ENCODE measurements around the gene FBXW4. TPM values are rescaled to one million over a fixed set of nuclear protein-coding genes. Genes with fewer than 3 reads are reported as not detected.

FBXW4 gene
- total and polyA plus RNA-seq, 4 donors = 65.2 to 99.9 (median 73.0) TPM

- DNase-seq (peak in 1 of 2 donors; percentile 33), ATAC-seq (ENCODE audit: low FRiP score) (no peak)
- Histone ChIP-seq H3K9me3 (ENCODE audit: control insufficient read depth, low read length) (peaks cover 3% of the 10 kb centered on the region), H3K36me3 (ENCODE audit: control insufficient read depth in 1 of 2, insufficient read depth in 2 of 2, low read length in 1 of 2) (no peaks in the 10 kb centered on the region), H3K27ac (ENCODE audit: low read depth in 1 of 2, low read length in 2 of 2) (no peak overlapping the region), H3K27me3 (ENCODE audit: control insufficient read depth in 1 of 2, insufficient read depth in 2 of 2, low read length in 1 of 2) (no peaks in the 10 kb centered on the region), H3K4me3 (ENCODE audit: low read length in 2 of 2) (no peak overlapping the region), H3K4me1 (ENCODE audit: control insufficient read depth in 1 of 2, insufficient read depth in 2 of 2, low read length in 2 of 2) (no peaks in the 10 kb centered on the region)
- 87 to 90% methylated on average over 3 of the region's 3 CpGs for WGBS, 2 donors
- intact Hi-C loops (cut with DNase I) = no loop called here
Observed at GRCh38 chr10:101575091-101575490, 119.9 kb downstream of the FBXW4 start.

DNA sequence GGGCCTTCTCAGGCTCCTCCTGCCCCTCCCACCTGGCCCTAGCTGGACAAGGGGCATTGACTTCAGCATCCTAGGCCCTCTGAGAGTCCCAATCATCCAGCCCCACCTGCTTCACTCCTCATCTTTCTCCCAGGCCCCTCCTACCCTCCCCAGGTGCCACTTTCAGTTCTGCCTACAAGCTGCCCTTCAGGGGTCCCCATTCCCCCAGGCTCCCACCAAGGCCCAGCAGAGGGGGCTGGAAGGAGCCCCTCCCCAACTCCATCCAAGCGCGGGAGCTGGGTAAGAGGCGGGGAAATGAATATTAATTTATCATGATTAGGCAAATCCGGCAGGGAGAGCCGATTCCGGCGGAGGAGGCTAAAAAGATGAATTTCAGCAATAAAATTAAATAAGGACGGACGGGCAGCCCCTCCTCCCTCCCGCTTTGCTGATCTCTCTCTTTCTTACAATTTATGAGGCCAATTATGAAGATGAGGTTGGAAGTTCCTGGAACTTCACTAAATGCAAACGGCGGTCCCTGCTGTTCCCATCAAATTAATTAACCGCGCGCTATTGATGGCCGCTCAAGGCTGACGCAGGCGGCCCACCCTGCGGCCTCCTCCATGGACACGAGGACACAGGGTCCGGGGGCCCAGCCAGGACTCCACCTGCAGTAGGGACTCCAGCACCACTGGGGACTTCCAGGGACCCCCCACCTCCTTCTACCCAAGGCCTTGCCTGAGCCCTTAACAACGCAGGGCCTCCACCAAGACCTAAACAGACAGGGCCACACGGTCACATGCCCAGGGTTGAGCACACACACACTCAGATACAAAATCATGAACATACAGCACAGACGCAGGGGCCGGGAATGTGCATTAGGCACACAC lies 120.9 kb downstream of the FBXW4 start:
- DNase-seq (no peak), ATAC-seq (ENCODE audit: low FRiP score) (no peak)
- H3K4me3 ChIP-seq (ENCODE audit: low read length in 2 of 2) = no peak overlapping the region
- H3K27me3 ChIP-seq (ENCODE audit: control insufficient read depth in 1 of 2, insufficient read depth in 2 of 2, low read length in 1 of 2) = no peaks in the 10 kb centered on the region
- 86 to 87% methylated on average over 25 of the region's 25 CpGs for WGBS, 2 donors
- no peak overlapping the region for H3K27ac ChIP-seq (ENCODE audit: low read depth in 1 of 2, low read length in 2 of 2)
- intact Hi-C loops (cut with DNase I) = loop anchor here in 1 of 2 donors (5.0 kb wide), 1 partner anchor 302 kb away; no protein-coding TSS in a partner anchor
- H3K36me3 ChIP-seq (ENCODE audit: control insufficient read depth in 1 of 2, insufficient read depth in 2 of 2, low read length in 1 of 2) = no peaks in the 10 kb centered on the region
- no peaks in the 10 kb centered on the region for H3K4me1 ChIP-seq (ENCODE audit: control insufficient read depth in 1 of 2, insufficient read depth in 2 of 2, low read length in 2 of 2)
- H3K9me3 ChIP-seq (ENCODE audit: control insufficient read depth, low read length) = peaks cover 3% of the 10 kb centered on the region

- no peaks in the 10 kb centered on the region for H3K4me1 ChIP-seq (ENCODE audit: control insufficient read depth in 1 of 2, insufficient read depth in 2 of 2, low read length in 2 of 2)
- peaks cover 3% of the 10 kb centered on the region for H3K9me3 ChIP-seq (ENCODE audit: control insufficient read depth, low read length)
- no peaks in the 10 kb centered on the region for H3K36me3 ChIP-seq (ENCODE audit: control insufficient read depth in 1 of 2, insufficient read depth in 2 of 2, low read length in 1 of 2)
- no peaks in the 10 kb centered on the region for H3K27me3 ChIP-seq (ENCODE audit: control insufficient read depth in 1 of 2, insufficient read depth in 2 of 2, low read length in 1 of 2)
- DNase-seq (no peak), ATAC-seq (ENCODE audit: low FRiP score) (no peak)
- no peak overlapping the region for H3K27ac ChIP-seq (ENCODE audit: low read depth in 1 of 2, low read length in 2 of 2)
- no peak overlapping the region for H3K4me3 ChIP-seq (ENCODE audit: low read length in 2 of 2)
- intact Hi-C loops (cut with DNase I) = loop anchor here in 1 of 2 donors (5.0 kb wide), 1 partner anchor 300 kb away; no protein-coding TSS in a partner anchor
- WGBS, 2 donors = 95% methylated on average over 2 of the region's 2 CpGs
Observed at GRCh38 chr10:101572785-101573184, 122.2 kb downstream of the FBXW4 start.

GRCh38 chr10:101572126-101572525 lies 122.8 kb downstream of the FBXW4 start:
- ATAC-seq (ENCODE audit: low FRiP score) (no peak), DNase-seq (no peak)
- 85 to 86% methylated on average over 7 of the region's 7 CpGs for WGBS, 2 donors
- H3K9me3 ChIP-seq (ENCODE audit: control insufficient read depth, low read length) = peaks cover 3% of the 10 kb centered on the region
- H3K36me3 ChIP-seq (ENCODE audit: control insufficient read depth in 1 of 2, insufficient read depth in 2 of 2, low read length in 1 of 2) = no peaks in the 10 kb centered on the region
- H3K27ac ChIP-seq (ENCODE audit: low read depth in 1 of 2, low read length in 2 of 2) = no peak overlapping the region
- intact Hi-C loops (cut with DNase I) = loop anchor here in 1 of 2 donors (5.0 kb wide), 1 partner anchor 300 kb away; no protein-coding TSS in a partner anchor
- no peaks in the 10 kb centered on the region for H3K4me1 ChIP-seq (ENCODE audit: control insufficient read depth in 1 of 2, insufficient read depth in 2 of 2, low read length in 2 of 2)
- no peaks in the 10 kb centered on the region for H3K27me3 ChIP-seq (ENCODE audit: control insufficient read depth in 1 of 2, insufficient read depth in 2 of 2, low read length in 1 of 2)
- H3K4me3 ChIP-seq (ENCODE audit: low read length in 2 of 2) = no peak overlapping the region

- Histone ChIP-seq H3K36me3 (ENCODE audit: control insufficient read depth in 1 of 2, insufficient read depth in 2 of 2, low read length in 1 of 2) (no peaks in the 10 kb centered on the region), H3K9me3 (ENCODE audit: control insufficient read depth, low read length) (peaks cover 3% of the 10 kb centered on the region), H3K4me3 (ENCODE audit: low read length in 2 of 2) (no peak overlapping the region), H3K4me1 (ENCODE audit: control insufficient read depth in 1 of 2, insufficient read depth in 2 of 2, low read length in 2 of 2) (no peaks in the 10 kb centered on the region), H3K27me3 (ENCODE audit: control insufficient read depth in 1 of 2, insufficient read depth in 2 of 2, low read length in 1 of 2) (no peaks in the 10 kb centered on the region), H3K27ac (ENCODE audit: low read depth in 1 of 2, low read length in 2 of 2) (no peak overlapping the region)
- WGBS, 2 donors = 69 to 78% methylated on average over 8 of the region's 8 CpGs
- no peak for ATAC-seq (ENCODE audit: low FRiP score)
- DNase-seq = no peak
- intact Hi-C loops (cut with DNase I) = loop anchor here (2.0 to 5.0 kb wide), 3 partner anchors 299 to 359 kb away; no protein-coding TSS in a partner anchor
Observed at GRCh38 chr10:101571271-101571925, 123.6 kb downstream of the FBXW4 start.

DNA sequence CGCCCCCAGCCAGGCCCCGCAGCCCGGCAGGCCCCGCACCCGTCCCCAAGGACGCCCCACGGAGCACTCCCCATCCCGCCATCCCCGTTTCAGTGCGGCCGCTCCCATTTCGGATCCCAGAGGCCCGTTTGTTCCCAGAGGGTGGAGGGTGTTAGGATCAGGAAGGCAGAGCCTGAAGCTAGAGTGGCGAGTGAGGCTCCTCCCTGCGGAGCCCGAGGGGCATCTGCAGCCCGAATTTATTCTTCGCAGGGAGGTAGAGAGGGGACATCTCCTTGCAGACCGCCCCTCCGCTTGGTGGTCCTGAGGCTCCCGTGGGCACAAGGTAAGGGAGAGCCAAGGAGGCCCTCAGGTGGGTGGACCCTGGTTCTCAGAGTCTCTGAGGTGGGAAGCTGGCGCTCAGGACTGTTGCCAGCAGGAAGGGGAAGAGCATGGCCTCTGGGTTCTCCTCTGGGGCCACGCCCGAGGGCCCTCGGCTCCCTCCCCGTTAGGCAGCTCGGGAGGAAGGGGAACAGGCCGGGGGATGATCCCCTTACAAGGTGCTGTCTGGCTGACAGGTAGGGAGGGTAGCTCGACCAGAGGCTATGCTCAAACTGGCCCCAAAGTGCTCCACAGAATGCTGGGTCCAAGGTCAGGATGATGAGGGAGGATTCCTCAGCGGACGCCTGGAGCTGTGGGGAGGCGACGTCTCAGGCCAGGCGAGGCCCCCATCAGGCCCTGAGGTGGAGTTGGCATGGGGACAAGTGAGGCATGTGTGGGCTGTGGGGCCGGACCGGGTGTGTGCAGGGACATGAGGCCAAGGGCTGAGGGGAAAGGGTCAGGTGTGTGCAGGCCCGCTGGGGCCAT lies 124.3 kb downstream of the FBXW4 start:
- H3K4me1 ChIP-seq (ENCODE audit: control insufficient read depth in 1 of 2, insufficient read depth in 2 of 2, low read length in 2 of 2) = no peaks in the 10 kb centered on the region
- H3K27me3 ChIP-seq (ENCODE audit: control insufficient read depth in 1 of 2, insufficient read depth in 2 of 2, low read length in 1 of 2) = no peaks in the 10 kb centered on the region
- WGBS, 2 donors = 9 to 10% methylated on average over 37 of the region's 37 CpGs
- H3K36me3 ChIP-seq (ENCODE audit: control insufficient read depth in 1 of 2, insufficient read depth in 2 of 2, low read length in 1 of 2) = no peaks in the 10 kb centered on the region
- no peak overlapping the region for H3K4me3 ChIP-seq (ENCODE audit: low read length in 2 of 2)
- ATAC-seq (ENCODE audit: low FRiP score) (peak; percentile 20), DNase-seq (peak in 1 of 2 donors; percentile 57)
- peaks cover 3% of the 10 kb centered on the region for H3K9me3 ChIP-seq (ENCODE audit: control insufficient read depth, low read length)
- no peak overlapping the region for H3K27ac ChIP-seq (ENCODE audit: low read depth in 1 of 2, low read length in 2 of 2)
- intact Hi-C loops (cut with DNase I) = loop anchor here (2.0 to 5.0 kb wide), 3 partner anchors 298 to 358 kb away; no protein-coding TSS in a partner anchor

DNA sequence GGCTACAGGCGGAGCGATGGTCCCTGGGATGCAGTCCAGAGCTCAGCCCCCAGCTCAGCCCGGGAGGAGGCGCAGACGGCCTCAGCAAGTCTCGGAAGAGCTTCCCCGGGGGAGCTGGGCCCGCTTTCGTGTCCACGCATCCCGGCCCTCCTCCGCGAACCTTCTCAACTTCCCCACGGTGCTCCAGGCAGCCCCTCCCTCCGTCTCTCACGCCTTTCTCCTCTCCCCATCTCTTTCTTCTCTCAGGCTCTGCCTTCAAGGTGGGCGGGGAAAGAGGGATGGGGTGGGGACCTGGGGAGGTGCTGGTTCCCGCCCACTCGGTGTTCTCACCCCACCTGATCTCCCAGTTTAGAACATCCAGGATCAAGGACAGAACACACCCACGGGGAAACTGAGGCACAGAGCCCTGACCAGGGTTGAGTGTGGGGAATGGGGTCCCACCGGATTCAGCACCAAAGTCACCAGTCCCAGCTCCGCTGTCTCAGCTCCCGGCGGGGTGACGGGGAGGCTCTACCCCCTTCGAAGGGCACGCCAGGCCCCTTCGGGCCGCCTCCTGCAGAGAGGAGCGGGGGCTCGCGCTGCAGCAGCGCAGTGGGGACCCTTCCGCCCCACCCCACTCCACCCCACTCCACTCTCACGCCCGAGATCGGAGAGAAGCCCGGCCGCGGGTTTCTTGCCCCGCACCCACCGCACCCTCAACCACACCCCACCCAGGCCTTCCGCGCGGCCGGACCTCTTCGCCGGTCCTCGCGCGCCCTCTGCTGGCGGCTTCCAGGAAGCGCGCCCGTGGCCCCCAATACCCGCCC lies 125.1 kb downstream of the FBXW4 start:
- Histone ChIP-seq H3K27ac (ENCODE audit: low read depth in 1 of 2, low read length in 2 of 2) (no peak overlapping the region), H3K27me3 (ENCODE audit: control insufficient read depth in 1 of 2, insufficient read depth in 2 of 2, low read length in 1 of 2) (no peaks in the 10 kb centered on the region), H3K36me3 (ENCODE audit: control insufficient read depth in 1 of 2, insufficient read depth in 2 of 2, low read length in 1 of 2) (no peaks in the 10 kb centered on the region), H3K4me3 (ENCODE audit: low read length in 2 of 2) (no peak overlapping the region), H3K9me3 (ENCODE audit: control insufficient read depth, low read length) (peaks cover 3% of the 10 kb centered on the region), H3K4me1 (ENCODE audit: control insufficient read depth in 1 of 2, insufficient read depth in 2 of 2, low read length in 2 of 2) (no peaks in the 10 kb centered on the region)
- intact Hi-C loops (cut with DNase I) = loop anchor here (2.0 to 5.0 kb wide), 3 partner anchors 298 to 357 kb away; no protein-coding TSS in a partner anchor
- ATAC-seq (ENCODE audit: low FRiP score) = peak; percentile 94
- peak; percentile 86 to 95 for DNase-seq
- WGBS, 2 donors = 1% methylated on average over 35 to 56 of the region's 56 CpGs

DNA sequence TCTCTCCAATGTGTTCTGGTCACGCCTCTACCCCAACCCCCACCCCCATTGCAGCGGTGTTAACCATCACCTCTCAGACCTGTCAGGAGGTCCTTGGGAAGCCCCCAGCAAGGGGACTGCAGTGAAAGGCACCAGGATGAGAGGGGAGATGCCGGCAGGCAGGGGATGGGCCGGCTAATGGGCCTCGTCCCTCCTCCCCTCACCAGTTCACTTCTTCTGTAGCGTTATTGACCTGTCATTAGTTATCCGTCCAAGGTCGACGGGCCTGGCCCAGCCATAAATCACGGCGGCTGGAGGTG lies 125.7 kb downstream of the FBXW4 start:
- no peaks in the 10 kb centered on the region for H3K4me1 ChIP-seq (ENCODE audit: control insufficient read depth in 1 of 2, insufficient read depth in 2 of 2, low read length in 2 of 2)
- ATAC-seq (ENCODE audit: low FRiP score) (no peak), DNase-seq (no peak)
- H3K27ac ChIP-seq (ENCODE audit: low read depth in 1 of 2, low read length in 2 of 2) = no peak overlapping the region
- intact Hi-C loops (cut with DNase I) = loop anchor here in 1 of 2 donors (5.0 kb wide), 1 partner anchor 297 kb away; no protein-coding TSS in a partner anchor
- H3K9me3 ChIP-seq (ENCODE audit: control insufficient read depth, low read length) = peaks cover 3% of the 10 kb centered on the region
- WGBS, 2 donors = 5 to 6% methylated on average over 11 of the region's 11 CpGs
- no peaks in the 10 kb centered on the region for H3K36me3 ChIP-seq (ENCODE audit: control insufficient read depth in 1 of 2, insufficient read depth in 2 of 2, low read length in 1 of 2)
- H3K4me3 ChIP-seq (ENCODE audit: low read length in 2 of 2) = no peak overlapping the region
- H3K27me3 ChIP-seq (ENCODE audit: control insufficient read depth in 1 of 2, insufficient read depth in 2 of 2, low read length in 1 of 2) = no peaks in the 10 kb centered on the region
